HepG2 (cell line): Measurements from ENCODE around the gene TNNI2. TPM values are rescaled to one million over a fixed set of nuclear protein-coding genes. Genes with fewer than 3 reads are reported as not detected.
"Not testable (repeated sequence)": the region's sequence is repeated elsewhere in the genome, so short reads cannot be mapped to it uniquely, and the experiment has no call there.

Experiments
- ATAC-seq: fragments of 200-7000 bp; cut with Tn5 transposase; 3 replicates; pipeline ENCODE4 v1.9.1; 2020; ENCODE audit warnings: mild to moderate bottlenecking, moderate library complexity
- BruUV-seq: library from RNA; stranded (reverse); fragments of 400-500 nt; replicated peaks from 2 replicates; lab custom pipeline; 2021; lab: Mats Ljungman, UMichigan
- CTCF ChIA-PET: fragments of 300-600 bp; formaldehyde crosslinking; extraction: SDS; loops from one replicate; lab custom pipeline; 2021; ENCODE audit warnings: low total read pairs, inconsistent platforms, low intra/inter-chr PET ratio; lab: Yijun Ruan, JAX
- POLR2A ChIA-PET: fragments of 350-600 bp; sonication (Branson Sonifier 250); formaldehyde crosslinking; loops from one replicate; lab custom pipeline; 2020; ENCODE audit warnings: antibody characterized with exemption, inconsistent platforms; lab: Yijun Ruan, JAX
- DNase-seq: peaks from one replicate; pipeline ENCODE4 v3.0.0-alpha.2; 2015; ENCODE audit warnings: low spot score
- FAIRE-seq: peaks from 3 replicates; lab custom pipeline; 2011; peaks lifted over from hg19 to GRCh38; lab: Jason Lieb, UNC
- H2AFZ ChIP-seq: one replicate; pipeline ENCODE4 v1.6.1; 2011; ENCODE audit warnings: low read length, inconsistent platforms
- H3K27ac ChIP-seq: fragments of 300-600 bp; 3 replicates; pipeline ENCODE4 v1.8.0; 2011; ENCODE audit warnings: mixed run types, mild to moderate bottlenecking, mixed read lengths, low read length, inconsistent platforms; ENCODE audit not compliant: insufficient read depth; ENCODE audit errors: extremely low read length
- H3K27me3 ChIP-seq, 2 experiments: fragments of 200-600 bp in 1 of 2; 2 replicates in 1 of 2; 3 replicates in 1 of 2; pipeline versions ENCODE4 v1.6.0 to v1.8.0; 2011; ENCODE audit warnings: low read length in 2 of 2, mild to moderate bottlenecking in 2 of 2, moderate library complexity in 2 of 2, inconsistent platforms in 1 of 2; ENCODE audit not compliant: insufficient read depth in 2 of 2, control insufficient read depth in 1 of 2
- H3K36me3 ChIP-seq, 2 experiments: fragments of 200-600 bp in 1 of 2; replicated peaks in 1 of 2; 2 replicates in 1 of 2; 3 replicates in 1 of 2; pipeline versions ENCODE4 v1.5.1 to v1.8.0; 2011; ENCODE audit warnings: low read length in 2 of 2, inconsistent platforms in 1 of 2; ENCODE audit not compliant: insufficient read depth in 2 of 2, control insufficient read depth in 1 of 2
- H3K4me1 ChIP-seq: 2 replicates; pipeline ENCODE4 v1.5.1; 2012; ENCODE audit warnings: low read length, inconsistent platforms; ENCODE audit not compliant: insufficient read depth
- H3K4me2 ChIP-seq: 2 replicates; pipeline ENCODE4 v1.6.0; 2011; ENCODE audit warnings: low read depth, low read length, inconsistent platforms
- H3K4me3 ChIP-seq, 3 experiments: fragments of 200-600 bp in 1 of 3; sonication (generic), shearing (Covaris generic) in 1 of 3; replicated peaks in 1 of 3; 2 replicates each; pipeline ENCODE4 v1.5.1; 2011 to 2016; ENCODE audit warnings: low read length in 3 of 3, inconsistent platforms in 2 of 3, low read depth in 2 of 3, mild to moderate bottlenecking in 2 of 3, control low read depth in 1 of 3, mixed read lengths in 1 of 3; ENCODE audit not compliant: insufficient read depth in 1 of 3
- H3K79me2 ChIP-seq: one replicate; pipeline ENCODE4 v1.6.1; 2011; ENCODE audit warnings: low read length, inconsistent platforms; ENCODE audit not compliant: insufficient read depth
- H3K9ac ChIP-seq: 2 replicates; pipeline ENCODE4 v1.6.0; 2011; ENCODE audit warnings: mild to moderate bottlenecking, low read depth, low read length, inconsistent platforms; ENCODE audit not compliant: insufficient read depth
- H3K9me3 ChIP-seq: 2 replicates; pipeline ENCODE4 v1.5.1; 2012; ENCODE audit warnings: mild to moderate bottlenecking, low read length
- H4K20me1 ChIP-seq: 2 replicates; pipeline ENCODE4 v1.6.0; 2011; ENCODE audit warnings: inconsistent platforms, mild to moderate bottlenecking, low read length, moderate library complexity; ENCODE audit not compliant: insufficient read depth
- FLYWCH1 ChIP-seq: sonication (generic); formaldehyde crosslinking; IDR thresholded peaks from 2 replicates; pipeline ENCODE4 v1.8.1; 2023; ENCODE audit warnings: mild to moderate bottlenecking, missing genetic modification reagents
- JDP2 ChIP-seq: sonication (generic); formaldehyde crosslinking; IDR thresholded peaks from 2 replicates; pipeline ENCODE4 v1.8.1; 2022; ENCODE audit warnings: missing genetic modification reagents, borderline replicate concordance
- KDM5A ChIP-seq: fragments of 200-600 bp; sonication (generic); IDR thresholded peaks from 2 replicates; pipeline ENCODE4 v1.7.0; 2018; ENCODE audit warnings: antibody characterized with exemption, mild to moderate bottlenecking, low read length, borderline replicate concordance
- POLR2AphosphoS5 ChIP-seq: IDR thresholded peaks from 2 replicates; pipeline ENCODE4 v1.6.1; 2012; ENCODE audit warnings: low read depth, low read length
- RBM22 ChIP-seq: fragments of 200-400 bp; formaldehyde crosslinking; optimal IDR thresholded peaks from 2 replicates; pipeline ENCODE3; 2017; ENCODE audit warnings: mild to moderate bottlenecking, low read length, moderate library complexity
- ZNF34 ChIP-seq: sonication (generic); formaldehyde crosslinking; IDR thresholded peaks from 2 replicates; pipeline ENCODE4 v1.4.0; 2020; ENCODE audit warnings: mild to moderate bottlenecking, missing genetic modification reagents, borderline replicate concordance
- ZNF552 ChIP-seq: sonication (generic); formaldehyde crosslinking; IDR thresholded peaks from 2 replicates; pipeline ENCODE4 v1.9.0; 2022; ENCODE audit warnings: missing genetic modification reagents, mild to moderate bottlenecking, borderline replicate concordance
- ZNF557 ChIP-seq: sonication (generic); formaldehyde crosslinking; IDR thresholded peaks from 2 replicates; pipeline ENCODE4 v1.4.0; 2020; ENCODE audit warnings: missing genetic modification reagents
- WGBS: methylation state at CpG from one replicate; pipeline ENCODE4 v1.1.6; 2017; ENCODE audit warnings: low lambda C conversion rate; 5-methylcytosine and 5-hydroxymethylcytosine counted together
- in situ Hi-C: cut with HindIII; loops from 2 replicates; pipeline ENCODE4 v1.10.0; 2017; ENCODE audit warnings: low pct_unique_long_range_greater_than_20kb; ENCODE audit not compliant: extremely low pct_ligation_motif_present
- intact Hi-C: fragments of 100-400 bp; cut with micrococcal nuclease; formaldehyde crosslinking; loops from one replicate; pipeline ENCODE4 v1.10.0; 2022; ENCODE audit not compliant: unreplicated experiment
- polyA plus RNA-seq, 8 experiments: library from polyadenylated mRNA; depleted of rRNA in 3 of 8; stranded (reverse) in 7 of 8; unstranded in 1 of 8; fragments of >200 nt; fragmentation: Illumina TruSeq in 4 of 8; extraction: Trizol in 4 of 8; gene quantifications; 2 replicates each; pipeline versions ENCODE4 v1.2.1 to v1.2.3, GENCODE V29; 2011 to 2016; ENCODE audit warnings: low read depth in 4 of 8, missing spikeins in 1 of 8, mixed read lengths in 1 of 8; ENCODE audit not compliant: insufficient read depth in 1 of 8
- total RNA-seq, 5 experiments: library from RNA; depleted of rRNA; stranded (reverse); fragments of >200 nt; fragmentation: Illumina TruSeq; extraction: Trizol; gene quantifications; 2 replicates each; pipeline ENCODE4 v1.2.3, GENCODE V29; 2016; ENCODE audit warnings: low read depth in 1 of 5
- TF ChIP-seq, protein P1 (sequence below): sonication (generic); formaldehyde crosslinking; IDR thresholded peaks from 2 replicates; pipeline ENCODE4 v1.9.0; 2021; ENCODE audit warnings: missing genetic modification reagents, borderline replicate concordance
- TF ChIP-seq, protein P2 (sequence below): sonication (generic); formaldehyde crosslinking; IDR thresholded peaks from 2 replicates; pipeline ENCODE4 v1.4.0; 2020; ENCODE audit warnings: mild to moderate bottlenecking, missing genetic modification reagents

Gene TNNI2
- total and polyA plus RNA-seq, 2 of the 13 experiments (the other 11 are each of a cell fraction or from before 2014, with no cell fraction given), result 7.2 to 12.0 TPM

DNA sequence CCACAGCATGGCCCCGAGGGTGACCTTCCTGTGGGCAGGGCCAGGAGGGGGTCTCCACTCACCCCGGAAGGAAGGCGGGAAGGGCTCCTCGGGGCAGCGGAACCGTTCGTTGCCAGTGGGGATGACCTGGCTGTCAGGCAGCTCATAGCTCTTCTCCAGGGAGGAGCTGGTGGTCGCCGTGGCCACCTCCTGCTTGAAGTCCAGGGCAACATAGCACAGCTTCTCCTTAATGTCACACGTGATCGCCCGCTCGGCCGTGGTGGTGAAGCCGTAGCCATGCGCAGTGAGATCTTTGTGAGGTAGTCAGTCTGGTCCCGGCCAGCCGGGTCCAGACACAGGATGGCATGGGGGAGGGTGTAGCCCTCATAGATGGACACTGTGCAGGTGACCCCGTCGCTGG, 35.5 kb upstream of the TNNI2 start (continued):
- TF ChIP-seq, protein P1, sequence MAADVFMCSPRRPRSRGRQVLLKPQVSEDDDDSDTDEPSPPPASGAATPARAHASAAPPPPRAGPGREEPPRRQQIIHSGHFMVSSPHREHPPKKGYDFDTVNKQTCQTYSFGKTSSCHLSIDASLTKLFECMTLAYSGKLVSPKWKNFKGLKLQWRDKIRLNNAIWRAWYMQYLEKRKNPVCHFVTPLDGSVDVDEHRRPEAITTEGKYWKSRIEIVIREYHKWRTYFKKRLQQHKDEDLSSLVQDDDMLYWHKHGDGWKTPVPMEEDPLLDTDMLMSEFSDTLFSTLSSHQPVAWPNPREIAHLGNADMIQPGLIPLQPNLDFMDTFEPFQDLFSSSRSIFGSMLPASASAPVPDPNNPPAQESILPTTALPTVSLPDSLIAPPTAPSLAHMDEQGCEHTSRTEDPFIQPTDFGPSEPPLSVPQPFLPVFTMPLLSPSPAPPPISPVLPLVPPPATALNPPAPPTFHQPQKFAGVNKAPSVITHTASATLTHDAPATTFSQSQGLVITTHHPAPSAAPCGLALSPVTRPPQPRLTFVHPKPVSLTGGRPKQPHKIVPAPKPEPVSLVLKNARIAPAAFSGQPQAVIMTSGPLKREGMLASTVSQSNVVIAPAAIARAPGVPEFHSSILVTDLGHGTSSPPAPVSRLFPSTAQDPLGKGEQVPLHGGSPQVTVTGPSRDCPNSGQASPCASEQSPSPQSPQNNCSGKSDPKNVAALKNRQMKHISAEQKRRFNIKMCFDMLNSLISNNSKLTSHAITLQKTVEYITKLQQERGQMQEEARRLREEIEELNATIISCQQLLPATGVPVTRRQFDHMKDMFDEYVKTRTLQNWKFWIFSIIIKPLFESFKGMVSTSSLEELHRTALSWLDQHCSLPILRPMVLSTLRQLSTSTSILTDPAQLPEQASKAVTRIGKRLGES (CRISPR knock-in tag), result no peak
- TF ChIP-seq, all 625 proteins: peak for 0

DNA sequence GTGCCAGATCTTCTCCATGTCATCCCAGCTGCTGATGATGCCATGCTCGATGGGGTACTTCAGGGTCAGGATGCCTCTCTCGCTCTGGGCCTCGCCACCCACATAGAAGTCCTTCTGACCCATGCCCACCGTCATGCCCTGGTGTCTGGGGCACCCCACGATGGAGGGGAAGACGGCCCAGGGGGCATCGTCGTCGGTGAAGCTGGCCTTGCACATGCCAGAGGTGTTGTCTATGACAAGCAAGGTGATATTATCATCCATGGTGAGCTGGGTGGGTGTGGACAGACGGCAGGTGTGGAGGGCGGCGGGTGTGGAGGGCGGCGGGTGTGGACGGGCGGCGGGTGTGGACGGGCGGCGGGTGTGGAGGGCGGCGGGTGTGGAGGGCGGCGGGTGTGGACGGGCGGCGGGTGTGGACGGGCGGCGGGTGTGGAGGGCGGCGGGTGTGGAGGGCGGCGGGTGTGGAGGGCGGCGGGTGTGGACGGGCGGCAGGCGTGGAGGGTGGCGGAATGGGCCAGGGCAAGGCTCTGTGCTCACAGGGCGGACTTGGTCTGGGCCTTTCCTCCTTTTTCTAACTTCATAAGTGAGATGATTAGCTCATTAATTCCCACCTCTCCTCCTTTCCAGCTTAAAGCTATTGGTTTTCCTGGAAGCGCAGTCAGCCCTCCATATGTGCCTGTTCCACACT, 34.8 kb upstream of the TNNI2 start:
- H3K4me3 ChIP-seq, BruUV-seq, H3K79me2 ChIP-seq, H3K27ac ChIP-seq, H3K9ac ChIP-seq, H3K4me2 ChIP-seq, H3K36me3 ChIP-seq, DNase-seq, CTCF ChIA-PET, intact Hi-C loops, POLR2A ChIA-PET, FAIRE-seq, H3K9me3 ChIP-seq, H2AFZ ChIP-seq, in situ Hi-C loops, H3K4me1 ChIP-seq, ATAC-seq, H4K20me1 ChIP-seq: not testable (repeated sequence)
- 73% methylated on average over 41 of the region's 42 CpGs for WGBS
- H3K27me3 ChIP-seq, result peaks cover 0 to 21% of the 10 kb centered on the region in 2 experiments; a peak in 2 of 5 replicates

DNA sequence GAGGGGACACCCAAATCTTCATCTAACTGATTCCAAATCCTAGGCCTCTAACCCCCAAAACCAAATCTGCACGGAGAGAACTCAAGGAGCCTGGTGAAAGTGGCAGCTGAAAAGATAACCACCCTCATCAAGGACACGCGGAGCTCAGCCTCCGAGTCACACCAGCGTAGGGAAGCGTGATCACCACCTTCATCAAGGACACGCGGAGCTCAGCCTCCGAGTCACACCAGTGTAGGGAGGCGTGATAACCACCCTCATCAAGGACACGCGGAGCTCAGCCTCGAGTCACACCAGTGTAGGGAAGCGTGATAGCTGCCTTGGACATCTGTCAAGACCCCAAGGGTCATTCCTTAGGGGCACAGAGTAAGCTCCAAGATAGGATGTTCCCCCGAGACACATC, 33.3 kb upstream of the TNNI2 start:
- H3K4me3 ChIP-seq, result no peak overlapping the region
- intact Hi-C loops (no loop called here), in situ Hi-C loops (no loop called here)
- DNase-seq (no peak), ATAC-seq (no peak), FAIRE-seq (no peak)
- no peak overlapping the region for H3K4me2 ChIP-seq
- no peak overlapping the region for H3K9ac ChIP-seq
- H2AFZ ChIP-seq, result no peak overlapping the region
- 51% methylated on average over 15 of the region's 15 CpGs for WGBS
- CTCF ChIA-PET, result no interaction called here
- BruUV-seq, result no TSS peak
- no peaks in the 10 kb centered on the region for H3K79me2 ChIP-seq
- POLR2A ChIA-PET, result interaction anchor here (1.5 kb wide), 1 partner anchor 42 kb away, joined by 3 read pairs; the partner anchor contains the start of gene CTSD
- H3K27me3 ChIP-seq, result peaks cover 0 to 26% of the 10 kb centered on the region in 2 experiments; a peak in 2 of 5 replicates
- H3K9me3 ChIP-seq, result no peaks in the 10 kb centered on the region
- no peak overlapping the region for H3K27ac ChIP-seq
- no peaks in the 10 kb centered on the region for H4K20me1 ChIP-seq
- H3K4me1 ChIP-seq, result no peaks in the 10 kb centered on the region
- H3K36me3 ChIP-seq, result no peaks in the 10 kb centered on the region
- TF ChIP-seq, protein P2, sequence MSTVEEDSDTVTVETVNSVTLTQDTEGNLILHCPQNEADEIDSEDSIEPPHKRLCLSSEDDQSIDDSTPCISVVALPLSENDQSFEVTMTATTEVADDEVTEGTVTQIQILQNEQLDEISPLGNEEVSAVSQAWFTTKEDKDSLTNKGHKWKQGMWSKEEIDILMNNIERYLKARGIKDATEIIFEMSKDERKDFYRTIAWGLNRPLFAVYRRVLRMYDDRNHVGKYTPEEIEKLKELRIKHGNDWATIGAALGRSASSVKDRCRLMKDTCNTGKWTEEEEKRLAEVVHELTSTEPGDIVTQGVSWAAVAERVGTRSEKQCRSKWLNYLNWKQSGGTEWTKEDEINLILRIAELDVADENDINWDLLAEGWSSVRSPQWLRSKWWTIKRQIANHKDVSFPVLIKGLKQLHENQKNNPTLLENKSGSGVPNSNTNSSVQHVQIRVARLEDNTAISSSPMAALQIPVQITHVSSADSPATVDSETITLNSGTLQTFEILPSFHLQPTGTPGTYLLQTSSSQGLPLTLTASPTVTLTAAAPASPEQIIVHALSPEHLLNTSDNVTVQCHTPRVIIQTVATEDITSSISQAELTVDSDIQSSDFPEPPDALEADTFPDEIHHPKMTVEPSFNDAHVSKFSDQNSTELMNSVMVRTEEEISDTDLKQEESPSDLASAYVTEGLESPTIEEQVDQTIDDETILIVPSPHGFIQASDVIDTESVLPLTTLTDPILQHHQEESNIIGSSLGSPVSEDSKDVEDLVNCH, result no peak
- TF ChIP-seq KDM5A (no peak), ZNF34 (CRISPR knock-in tag) (no peak), FLYWCH1 (no peak), JDP2 (no peak), POLR2AphosphoS5 (no peak), ZNF557 (CRISPR knock-in tag) (no peak), RBM22 (no peak), ZNF552 (no peak)
